ENCODE measurements around the gene AP2A2. TPM values are rescaled to one million over a fixed set of nuclear protein-coding genes. Genes with fewer than 3 reads are reported as not detected.

The AP2A2 gene
- total RNA-seq, 1 experiment from 2014 or later: 38.5 TPM

DNA sequence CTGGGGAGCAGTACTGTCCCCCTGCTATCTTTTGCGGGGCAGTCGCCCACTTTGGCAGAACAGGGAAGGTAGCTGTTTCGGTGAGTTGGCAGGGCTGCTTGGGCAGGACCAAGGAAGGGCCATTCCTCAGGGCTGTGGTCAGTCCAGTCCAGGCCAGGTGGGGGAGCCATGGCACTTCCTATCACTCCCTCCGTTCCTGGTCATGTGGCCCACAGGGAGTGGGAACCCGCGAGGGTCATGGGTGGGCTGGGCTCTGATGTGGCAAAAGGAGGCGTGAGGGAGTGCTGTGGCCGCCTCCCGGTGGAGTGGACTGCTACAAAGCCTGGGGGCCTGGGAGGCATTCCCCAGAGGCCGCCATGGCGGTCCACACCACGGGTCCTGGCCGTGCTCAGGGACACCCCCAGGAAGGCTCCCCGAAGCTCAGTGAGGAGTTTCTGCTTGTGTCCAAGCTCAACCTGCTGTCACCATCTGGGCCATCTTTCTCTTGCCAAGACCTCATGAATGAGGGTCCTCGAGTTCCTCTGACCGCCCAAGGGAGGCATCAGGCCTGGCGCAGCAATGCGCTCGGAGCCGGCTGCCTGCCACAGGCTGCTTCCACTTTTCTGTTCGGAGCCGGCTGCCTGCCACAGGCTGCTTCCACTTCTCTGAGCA lies 27.0 kb upstream of the AP2A2 start:
- DNase-seq (ENCODE audit: low spot score): peak; percentile 56

- DNase-seq (ENCODE audit: low spot score): no peak
These were observed 25.9 kb upstream of the AP2A2 start for GRCh38 chr11:899724-900123.

DNA sequence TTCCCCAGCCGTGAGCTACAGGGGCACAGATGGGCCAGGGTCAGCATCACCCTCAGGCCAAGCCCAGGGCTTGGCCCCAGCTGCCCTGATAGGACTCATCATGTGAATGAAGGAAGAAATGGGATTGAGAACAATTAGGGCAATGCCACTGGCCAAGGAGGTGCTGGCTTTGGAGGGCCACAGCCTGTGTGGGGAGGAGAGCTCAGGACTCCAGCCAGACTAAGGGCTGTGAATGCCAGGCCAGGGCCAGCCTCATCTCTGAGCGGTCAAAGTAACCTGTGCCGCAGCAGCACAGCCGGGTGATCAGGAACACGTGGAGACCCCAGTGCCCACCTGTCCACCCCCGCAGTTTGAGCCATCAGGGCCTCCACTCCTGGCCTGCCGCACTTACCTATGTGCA lies 25.1 kb upstream of the AP2A2 start:
- DNase-seq (ENCODE audit: low spot score): no peak

GRCh38 chr11:901452-902061 lies 24.1 kb upstream of the AP2A2 start:
- DNase-seq (ENCODE audit: low spot score): no peak

- DNase-seq (ENCODE audit: low spot score): no peak
These were observed 21.3 kb upstream of the AP2A2 start for GRCh38 chr11:904380-904779.

DNA sequence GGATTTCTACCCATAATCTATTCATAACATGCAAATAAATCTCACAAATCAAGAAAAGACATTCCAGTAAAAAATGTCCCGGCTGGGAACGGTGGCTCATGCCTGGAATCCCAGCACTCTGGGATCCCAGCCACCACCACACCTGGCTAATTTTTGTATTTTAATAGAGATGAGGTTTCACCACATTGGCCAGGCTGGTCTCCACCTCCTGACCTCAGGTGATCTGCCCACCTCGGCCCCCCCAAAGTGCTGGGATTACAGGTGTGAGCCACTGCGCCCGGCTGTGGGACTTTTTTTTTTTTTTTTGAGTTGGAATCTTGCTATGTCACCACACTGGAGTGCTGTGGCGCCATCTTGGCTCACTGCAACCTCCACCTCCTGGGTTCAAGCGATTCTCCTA lies 19.7 kb upstream of the AP2A2 start:
- no peak for DNase-seq (ENCODE audit: low spot score)

DNA sequence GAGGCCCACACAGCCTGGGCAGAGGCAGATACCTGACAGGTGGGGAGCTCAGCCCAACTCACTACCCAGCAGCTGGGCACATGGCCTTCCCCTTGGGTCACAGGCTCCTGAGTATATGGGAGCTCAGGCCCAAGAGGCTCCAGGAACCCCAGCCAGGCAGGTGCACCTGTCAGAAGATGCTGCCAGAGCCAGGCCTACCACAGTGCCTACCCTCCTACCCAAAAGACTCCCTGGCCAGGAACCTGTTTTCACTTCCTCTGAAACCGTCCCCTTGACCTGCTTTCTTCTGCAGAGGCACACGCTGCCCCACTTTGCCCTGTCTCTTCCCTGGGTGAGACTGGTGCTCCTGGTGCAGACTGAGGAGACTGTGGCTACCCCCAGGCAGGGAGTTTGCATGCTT lies 18.0 kb upstream of the AP2A2 start:
- DNase-seq (ENCODE audit: low spot score): no peak

DNA sequence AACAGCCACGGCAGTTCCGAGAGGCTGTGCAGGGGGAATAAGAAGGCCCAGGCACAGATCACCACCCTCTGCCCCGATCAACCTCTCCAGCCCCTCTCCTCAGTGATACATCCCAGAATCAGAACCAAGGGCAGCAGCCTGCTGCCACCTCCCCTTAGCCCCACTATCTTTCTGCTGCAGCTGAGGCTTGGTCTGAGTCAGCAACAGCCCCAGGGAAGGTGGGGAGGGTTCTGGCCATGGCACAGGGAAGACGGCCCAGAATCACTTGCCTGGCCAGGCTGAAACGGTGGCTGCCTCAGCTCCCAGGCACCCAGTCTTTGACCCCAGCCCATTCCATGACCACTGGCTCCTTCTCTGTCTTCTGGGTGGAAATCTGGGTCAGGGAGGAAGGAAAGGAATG lies 17.4 kb upstream of the AP2A2 start:
- no peak for DNase-seq (ENCODE audit: low spot score)

DNA sequence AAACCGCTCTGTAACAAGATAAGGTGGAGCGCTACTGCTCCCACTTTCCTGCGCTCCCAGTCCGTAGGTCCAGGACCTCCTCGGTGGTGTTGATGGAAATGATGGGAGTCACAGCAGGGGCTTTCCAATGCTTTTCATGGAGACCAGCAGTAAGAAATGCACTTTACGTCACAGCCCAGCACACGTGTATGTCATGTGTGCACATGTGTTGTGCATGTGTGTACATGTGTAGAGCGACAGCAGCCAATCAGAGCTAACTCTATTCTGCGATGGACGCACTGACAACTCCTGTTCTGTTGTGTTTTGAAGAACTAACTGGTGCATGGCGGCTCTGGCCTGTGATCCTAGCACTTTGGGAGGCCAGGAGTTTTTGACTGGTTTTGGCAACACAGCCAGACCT lies 16.3 kb upstream of the AP2A2 start:
- DNase-seq (ENCODE audit: low spot score): no peak

DNA sequence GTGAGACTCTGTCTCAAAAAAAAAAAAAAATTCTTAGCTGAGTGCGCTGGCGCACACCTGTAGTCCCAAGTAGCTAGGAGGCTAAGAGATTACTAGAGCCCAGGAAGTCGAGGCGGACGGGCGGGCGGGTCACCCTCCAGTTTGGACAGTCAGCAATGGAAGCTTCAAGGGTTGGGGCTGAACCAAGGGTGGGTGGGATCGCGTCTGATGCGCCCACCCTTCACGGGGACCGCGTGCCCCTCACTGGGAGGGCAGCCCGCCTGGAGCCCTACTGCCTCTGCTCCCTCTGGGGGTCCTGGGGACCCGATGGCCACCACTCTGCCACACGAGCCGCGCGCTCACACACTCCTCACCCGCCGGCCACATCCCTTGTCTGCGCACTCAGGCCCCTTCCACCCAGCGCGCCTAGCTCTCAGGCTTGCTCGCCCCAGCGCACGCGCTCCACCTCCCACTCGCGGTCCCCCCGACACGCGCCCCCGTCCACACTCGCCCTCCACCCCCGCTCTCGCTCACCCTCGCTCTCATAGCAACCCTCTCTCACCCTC lies 15.6 kb upstream of the AP2A2 start:
- no peak for DNase-seq (ENCODE audit: low spot score)

DNA sequence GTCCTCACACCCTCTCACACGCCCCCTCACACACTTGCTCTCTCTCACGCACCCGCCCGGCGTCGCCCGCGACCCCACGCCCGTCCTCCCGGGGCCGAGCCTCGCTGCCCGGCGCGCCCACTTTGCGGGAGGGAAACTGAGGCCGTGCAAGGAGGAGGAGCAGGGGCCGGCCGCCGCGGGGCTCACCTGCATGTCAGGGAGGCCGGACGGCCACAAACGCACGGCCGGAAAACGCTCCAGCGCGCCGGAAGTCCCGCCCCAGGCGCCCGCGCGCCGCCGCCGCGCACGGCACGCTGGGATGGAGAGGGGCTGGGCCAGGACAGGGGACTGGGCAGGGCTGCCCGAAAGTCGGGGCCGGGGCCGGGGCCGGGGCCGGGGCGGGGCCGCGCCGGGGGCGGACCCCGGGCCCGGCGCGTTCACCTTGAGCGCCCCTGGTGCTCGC lies 15.1 kb upstream of the AP2A2 start, which contains the start of gene CHID1:
Gene CHID1 (minus strand): TSS at position 222 of the 442 bp plus-strand sequence. CDS start 5,994 bp downstream, outside the sequence.
- DNase-seq (ENCODE audit: low spot score): peak; percentile 86

DNA sequence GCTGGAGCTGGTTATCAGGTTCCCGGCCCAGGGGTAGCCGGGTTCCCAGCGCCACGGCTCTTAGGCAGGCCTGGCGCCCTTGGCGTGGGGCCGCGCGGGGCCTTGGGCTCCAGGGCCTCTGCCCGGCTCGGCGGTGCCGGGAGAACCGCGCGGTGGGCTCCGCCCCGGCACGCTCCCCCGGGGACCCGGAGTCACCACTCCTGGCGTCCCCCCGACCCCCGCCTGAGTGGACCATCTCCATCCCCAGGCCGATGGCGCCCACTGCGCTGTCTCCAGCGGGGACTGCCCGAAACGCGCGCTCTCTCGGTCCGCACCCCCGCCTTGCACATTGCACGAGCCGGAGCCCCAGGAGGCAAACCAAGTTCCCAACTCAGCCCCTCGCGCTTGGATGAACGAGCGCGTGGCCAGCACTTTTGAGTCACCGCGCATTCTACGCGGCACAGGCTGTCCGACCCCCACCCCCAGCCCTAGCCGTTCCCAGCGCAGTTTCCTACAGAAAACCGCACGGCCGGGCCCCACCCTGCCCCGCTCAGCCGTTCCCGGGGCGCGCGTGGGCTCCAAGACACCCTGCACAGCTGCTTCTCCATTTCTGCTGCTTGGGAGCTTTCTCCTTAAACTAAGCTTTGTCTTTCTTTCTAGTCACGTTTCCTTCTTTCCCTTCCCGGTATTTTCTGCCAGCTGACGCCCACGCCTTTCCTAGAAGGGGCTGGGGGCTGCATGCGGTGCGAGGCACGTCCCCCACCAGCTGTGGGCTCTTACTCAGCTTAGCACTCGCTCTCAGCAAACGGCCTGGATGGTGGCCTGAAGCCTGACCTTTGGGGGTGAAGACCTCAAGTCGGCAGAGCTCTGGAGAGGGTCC lies 14.4 kb upstream of the AP2A2 start:
- no peak for DNase-seq (ENCODE audit: low spot score)

DNA sequence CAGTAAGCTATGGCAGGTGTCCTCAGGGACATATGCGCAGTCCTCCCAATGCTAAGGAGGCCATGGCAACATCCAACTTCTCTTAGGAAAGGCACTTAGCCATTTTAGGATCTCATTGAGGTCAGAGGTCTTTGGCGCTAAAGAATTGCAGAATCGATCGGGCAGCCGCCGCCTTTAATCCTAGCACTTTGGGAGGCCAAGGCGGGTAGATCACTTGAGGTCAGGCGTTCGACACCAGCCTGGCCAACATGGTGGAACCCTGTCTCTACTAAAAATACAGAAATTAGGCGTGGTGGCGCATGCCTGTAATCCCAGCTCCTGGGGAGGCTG lies 13.8 kb upstream of the AP2A2 start:
- no peak for DNase-seq (ENCODE audit: low spot score)

- DNase-seq (ENCODE audit: low spot score): no peak
These were observed 13.4 kb upstream of the AP2A2 start for GRCh38 chr11:912266-912665.

GRCh38 chr11:913043-913442 lies 12.6 kb upstream of the AP2A2 start:
- DNase-seq (ENCODE audit: low spot score): no peak

DNA sequence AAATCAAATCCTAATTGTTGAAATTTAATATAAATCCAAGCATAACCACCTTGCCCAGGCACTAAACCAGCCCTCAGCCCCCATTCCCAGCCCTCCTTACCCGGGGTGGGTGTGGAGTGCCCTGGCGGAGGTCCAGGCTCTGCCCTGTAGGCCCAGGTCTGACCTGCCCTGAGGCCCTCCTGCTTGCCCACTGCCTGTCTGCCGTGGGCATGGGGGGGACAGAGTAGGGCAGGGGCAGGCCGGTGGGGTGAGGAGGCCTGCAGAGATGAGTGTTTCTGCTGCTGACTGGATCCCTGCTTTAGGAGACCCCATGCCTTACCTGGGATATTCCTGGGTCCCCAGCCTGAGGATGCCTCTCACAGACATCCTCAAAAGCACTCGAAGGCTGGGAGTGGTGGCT lies 11.5 kb upstream of the AP2A2 start:
- DNase-seq (ENCODE audit: low spot score): no peak

- DNase-seq (ENCODE audit: low spot score): no peak
These were observed 10.7 kb upstream of the AP2A2 start for GRCh38 chr11:914747-915501.

GRCh38 chr11:917426-917825 lies 8.2 kb upstream of the AP2A2 start:
- no peak for DNase-seq (ENCODE audit: low spot score)

DNA sequence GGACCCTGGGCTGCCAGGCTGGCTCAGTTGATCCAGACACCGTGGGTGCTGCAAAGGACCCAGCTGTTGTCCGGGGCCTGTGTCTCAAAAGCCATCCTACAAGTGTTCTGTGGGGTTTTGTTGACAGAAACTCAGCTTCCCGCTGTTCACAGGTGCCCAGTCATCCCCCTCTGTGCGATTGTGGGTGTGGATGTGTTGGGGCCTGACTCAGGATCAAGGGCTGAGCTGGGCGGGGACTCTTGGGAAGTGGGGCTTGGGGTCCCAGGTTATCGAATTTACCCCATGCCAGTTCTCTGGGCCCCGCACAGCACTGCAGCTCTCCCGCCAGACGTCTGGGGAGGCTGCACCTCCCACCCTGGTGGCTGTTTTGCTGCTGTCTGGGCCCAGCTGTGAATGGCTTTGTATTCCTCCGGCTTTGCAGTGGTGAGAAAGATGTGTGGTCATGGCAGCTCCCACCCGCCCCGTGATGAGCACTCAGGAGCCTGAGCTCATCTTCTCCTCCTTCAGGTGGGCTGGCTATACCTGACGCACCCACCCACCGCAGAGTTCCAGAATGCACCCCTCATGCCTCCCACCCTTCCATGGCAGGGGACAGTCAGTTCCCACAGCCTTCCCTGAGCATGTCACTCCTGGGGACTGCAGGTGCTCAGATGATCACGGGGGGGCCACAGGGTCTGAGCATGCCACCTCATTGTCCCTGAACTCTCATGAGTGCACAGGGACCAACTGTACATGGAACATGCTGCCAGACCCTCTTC lies 3.6 kb upstream of the AP2A2 start:
- DNase-seq (ENCODE audit: low spot score): no peak

DNA sequence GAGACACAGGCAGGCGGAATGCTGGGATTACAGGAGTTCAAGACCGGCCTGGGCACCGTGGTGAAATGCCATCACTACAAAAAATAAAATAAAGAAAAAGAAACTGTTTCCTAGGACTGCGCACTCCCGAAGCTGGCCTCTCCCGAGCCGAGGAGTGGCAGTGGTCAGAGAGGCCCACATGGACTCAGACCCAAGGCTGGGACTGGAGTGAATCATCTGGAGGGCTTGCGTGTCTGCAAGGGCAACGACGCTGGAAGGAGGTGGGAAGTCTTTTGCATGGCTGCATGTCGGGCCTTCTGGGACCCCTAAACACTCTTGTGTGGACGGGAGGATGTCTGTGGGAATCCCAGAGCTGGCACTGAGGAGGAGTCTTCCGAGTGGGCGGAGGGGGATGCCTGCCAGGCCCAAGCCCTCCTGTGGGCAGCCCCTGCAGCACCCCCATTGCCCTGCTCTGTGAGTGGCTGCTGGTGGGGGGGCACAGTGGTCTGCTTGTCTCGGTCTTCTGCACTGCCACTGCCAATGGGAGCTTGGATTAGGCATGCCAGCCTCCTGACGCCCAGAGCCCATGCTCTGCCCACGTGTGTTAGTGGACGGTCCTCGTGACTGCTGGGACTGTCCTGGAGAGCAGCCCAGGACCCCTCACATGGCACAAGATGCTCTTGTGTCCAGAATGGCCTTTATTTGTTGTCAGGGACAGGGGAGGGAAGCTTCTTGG lies 1.8 kb upstream of the AP2A2 start:
- no peak for DNase-seq (ENCODE audit: low spot score)
